ENCODE measurements around the gene RAB26.

RAB26 gene

DNA sequence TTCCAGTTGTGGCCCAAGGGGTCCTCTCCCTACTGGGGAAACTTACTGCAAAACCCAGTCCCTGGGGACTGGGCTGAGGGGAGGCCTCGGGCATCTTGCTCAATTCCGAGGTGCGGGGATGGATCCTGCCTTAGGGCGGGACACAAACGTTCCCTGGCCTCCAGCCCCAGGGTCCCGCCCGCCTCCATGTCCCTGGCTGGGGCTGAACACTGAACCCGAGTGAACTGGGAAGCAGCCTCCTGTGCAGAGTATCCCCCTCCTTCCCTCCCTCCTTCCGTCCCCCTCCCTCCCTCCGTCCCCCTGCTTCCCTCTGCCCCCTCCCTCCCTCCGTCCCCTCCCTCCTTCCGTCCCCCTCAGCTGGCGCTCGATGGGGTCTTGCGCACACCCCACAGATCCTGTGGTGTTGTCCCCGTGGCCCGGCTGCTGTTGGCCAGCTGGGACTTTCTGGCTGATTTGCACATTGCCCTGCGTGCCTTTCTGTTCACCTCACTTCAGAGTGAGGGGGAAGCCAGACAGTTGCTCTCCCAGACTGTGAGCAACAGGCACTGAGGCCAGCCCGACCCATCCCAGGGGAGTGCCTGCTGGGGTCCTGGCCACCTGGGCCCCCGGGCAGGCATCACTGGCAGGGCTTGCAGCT lies 12.6 kb downstream of the RAB26 start:
- TF ChIP-seq, protein P1, sequence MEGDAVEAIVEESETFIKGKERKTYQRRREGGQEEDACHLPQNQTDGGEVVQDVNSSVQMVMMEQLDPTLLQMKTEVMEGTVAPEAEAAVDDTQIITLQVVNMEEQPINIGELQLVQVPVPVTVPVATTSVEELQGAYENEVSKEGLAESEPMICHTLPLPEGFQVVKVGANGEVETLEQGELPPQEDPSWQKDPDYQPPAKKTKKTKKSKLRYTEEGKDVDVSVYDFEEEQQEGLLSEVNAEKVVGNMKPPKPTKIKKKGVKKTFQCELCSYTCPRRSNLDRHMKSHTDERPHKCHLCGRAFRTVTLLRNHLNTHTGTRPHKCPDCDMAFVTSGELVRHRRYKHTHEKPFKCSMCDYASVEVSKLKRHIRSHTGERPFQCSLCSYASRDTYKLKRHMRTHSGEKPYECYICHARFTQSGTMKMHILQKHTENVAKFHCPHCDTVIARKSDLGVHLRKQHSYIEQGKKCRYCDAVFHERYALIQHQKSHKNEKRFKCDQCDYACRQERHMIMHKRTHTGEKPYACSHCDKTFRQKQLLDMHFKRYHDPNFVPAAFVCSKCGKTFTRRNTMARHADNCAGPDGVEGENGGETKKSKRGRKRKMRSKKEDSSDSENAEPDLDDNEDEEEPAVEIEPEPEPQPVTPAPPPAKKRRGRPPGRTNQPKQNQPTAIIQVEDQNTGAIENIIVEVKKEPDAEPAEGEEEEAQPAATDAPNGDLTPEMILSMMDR (IDR thresholded peaks at IDR 0.05; ENCODE audit: low read length), result no peak
- TF ChIP-seq EZH2 (IDR thresholded peaks at IDR 0.05; ENCODE audit: borderline replicate concordance, low read length), result no peak
- Histone ChIP-seq H3K9me2 (ENCODE audit: low read depth, low read length) (no peaks in the 10 kb centered on the region), H2AFZ (ENCODE audit: low read length) (no peak overlapping the region), H3K4me1 (ENCODE audit: insufficient read depth, low read length, severe bottlenecking) (peaks cover 46% of the 10 kb centered on the region), H3K36me3 (ENCODE audit: insufficient read depth, low read length) (peaks cover 15% of the 10 kb centered on the region), H3K4me3 (ENCODE audit: low read depth, low read length, poor library complexity, severe bottlenecking) (no peak overlapping the region), H3K27ac (ENCODE audit: low read depth, low read length, poor library complexity, severe bottlenecking) (peak overlapping the region; percentile 27), H3K27me3 (ENCODE audit: insufficient read depth, low read length) (no peaks in the 10 kb centered on the region), H3K9me3 (ENCODE audit: low read length) (no peaks in the 10 kb centered on the region), H3K4me2 (ENCODE audit: low read length) (peak overlapping the region; percentile 1; the same call in 1 of the 2 replicates), H3K9ac (ENCODE audit: low read length) (no peak overlapping the region), H3K79me2 (ENCODE audit: insufficient read depth, low read length) (peaks cover 11% of the 10 kb centered on the region; the same call in 1 of the 2 replicates), H4K20me1 (ENCODE audit: insufficient read depth, low read length) (no peaks in the 10 kb centered on the region), H3F3A (ENCODE audit: insufficient read depth, low read length) (no peaks in the 10 kb centered on the region)

DNA sequence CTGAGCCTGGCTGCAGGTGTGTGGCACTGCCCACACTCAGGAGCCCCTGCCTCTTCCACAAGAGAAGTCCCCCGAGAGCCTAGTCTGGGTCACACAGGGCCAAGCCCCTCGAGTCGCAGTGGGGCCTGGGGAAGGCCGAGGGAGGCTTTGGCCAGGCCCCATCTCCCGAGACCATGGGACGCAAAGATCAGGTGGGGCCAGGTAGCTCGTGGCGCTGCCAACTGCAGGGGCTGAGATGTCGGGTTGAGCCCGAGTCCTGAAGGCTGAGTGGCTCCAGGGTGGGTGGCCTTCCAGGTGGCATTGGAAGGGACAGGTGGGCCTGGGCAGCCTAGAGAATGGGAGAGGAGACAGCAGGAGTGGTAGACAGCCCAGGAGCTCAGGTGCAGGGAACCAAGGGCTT lies 13.5 kb downstream of the RAB26 start:
- Histone ChIP-seq H3K36me3 (ENCODE audit: insufficient read depth, low read length) (peaks cover 23% of the 10 kb centered on the region), H3K9ac (ENCODE audit: low read length) (no peak overlapping the region), H3K4me1 (ENCODE audit: insufficient read depth, low read length, severe bottlenecking) (peaks cover 43% of the 10 kb centered on the region), H2AFZ (ENCODE audit: low read length) (no peak overlapping the region), H3K27me3 (ENCODE audit: insufficient read depth, low read length) (no peaks in the 10 kb centered on the region), H3K4me3 (ENCODE audit: low read depth, low read length, poor library complexity, severe bottlenecking) (no peak overlapping the region), H3K27ac (ENCODE audit: low read depth, low read length, poor library complexity, severe bottlenecking) (peak overlapping the region; percentile 27), H3K9me2 (ENCODE audit: low read depth, low read length) (no peaks in the 10 kb centered on the region), H3K9me3 (ENCODE audit: low read length) (no peaks in the 10 kb centered on the region), H3F3A (ENCODE audit: insufficient read depth, low read length) (no peaks in the 10 kb centered on the region), H3K4me2 (ENCODE audit: low read length) (no peak overlapping the region), H4K20me1 (ENCODE audit: insufficient read depth, low read length) (no peaks in the 10 kb centered on the region), H3K79me2 (ENCODE audit: insufficient read depth, low read length) (0 out of 2 replicates have a peak, but pooled peaks cover 5% of the 10 kb centered on the region)
- TF ChIP-seq, protein P1 (IDR thresholded peaks at IDR 0.05; ENCODE audit: low read length), result no peak
- no peak for TF ChIP-seq EZH2 (IDR thresholded peaks at IDR 0.05; ENCODE audit: borderline replicate concordance, low read length)

DNA sequence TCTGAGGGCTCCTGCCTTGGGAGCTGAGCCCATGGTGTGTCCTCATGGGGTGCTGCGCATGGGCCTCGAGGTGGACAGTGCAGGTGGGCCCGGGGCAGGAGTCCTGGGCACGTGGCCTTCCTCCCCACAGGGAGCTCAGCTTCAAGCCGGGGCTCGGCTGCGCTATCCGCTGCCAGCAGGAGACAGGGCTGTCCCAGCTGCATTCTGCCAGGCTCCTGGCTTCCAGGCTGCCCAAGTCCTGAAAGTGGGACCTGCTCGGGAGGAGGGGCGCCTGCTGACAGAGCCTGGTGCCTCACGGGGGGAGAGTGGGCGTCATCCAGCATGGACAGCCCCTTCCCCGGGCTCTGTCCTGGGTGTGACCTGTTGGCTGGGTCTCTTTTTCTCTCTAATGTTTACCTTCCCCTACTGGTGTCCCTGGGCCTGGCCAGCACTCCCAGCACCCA lies 14.3 kb downstream of the RAB26 start:
- Histone ChIP-seq H3K79me2 (ENCODE audit: insufficient read depth, low read length) (no peaks in the 10 kb centered on the region), H3F3A (ENCODE audit: insufficient read depth, low read length) (no peaks in the 10 kb centered on the region), H3K4me2 (ENCODE audit: low read length) (no peak overlapping the region), H4K20me1 (ENCODE audit: insufficient read depth, low read length) (no peaks in the 10 kb centered on the region), H2AFZ (ENCODE audit: low read length) (no peak overlapping the region), H3K9me3 (ENCODE audit: low read length) (no peaks in the 10 kb centered on the region), H3K27me3 (ENCODE audit: insufficient read depth, low read length) (no peaks in the 10 kb centered on the region), H3K27ac (ENCODE audit: low read depth, low read length, poor library complexity, severe bottlenecking) (no peak overlapping the region), H3K9me2 (ENCODE audit: low read depth, low read length) (no peaks in the 10 kb centered on the region), H3K4me3 (ENCODE audit: low read depth, low read length, poor library complexity, severe bottlenecking) (no peak overlapping the region), H3K9ac (ENCODE audit: low read length) (no peak overlapping the region), H3K4me1 (ENCODE audit: insufficient read depth, low read length, severe bottlenecking) (peaks cover 35% of the 10 kb centered on the region), H3K36me3 (ENCODE audit: insufficient read depth, low read length) (peaks cover 31% of the 10 kb centered on the region)
- TF ChIP-seq, protein P1 (IDR thresholded peaks at IDR 0.05; ENCODE audit: low read length), result no peak
- TF ChIP-seq EZH2 (IDR thresholded peaks at IDR 0.05; ENCODE audit: borderline replicate concordance, low read length), result no peak

Data from OCI-LY1 (cell line).